Measurements from ENCODE around the gene CCDC167. TPM values are rescaled to one million over a fixed set of nuclear protein-coding genes. Genes with fewer than 3 reads are reported as not detected.

Gene CCDC167
- total and polyA plus RNA-seq, 2 of the 8 experiments (the other 6 are each of a cell fraction or from before 2014, with no cell fraction given), result 11.0 to 26.5 TPM

- POLR2A ChIA-PET (ENCODE audit: partially characterized antibody), result interaction anchor here (0.6 to 1.3 kb wide), 2 partner anchors 21 to 44 kb away, joined by 3 read pairs; no protein-coding TSS in a partner anchor
- no peak overlapping the region for H3K14ac ChIP-seq (ENCODE audit: insufficient read length)
- no peak overlapping the region for H3K18ac ChIP-seq (ENCODE audit: extremely low read depth, low read length)
- no peak overlapping the region for H3K27ac ChIP-seq (ENCODE audit: low read depth, low read length)
- H4K91ac ChIP-seq (replicated peaks; ENCODE audit: insufficient read length, low read length), result no peak overlapping the region
- H2AFZ ChIP-seq (ENCODE audit: low read length), result no peak overlapping the region
- peaks cover 8 to 31% (median 23%) of the 10 kb centered on the region in 4 experiments for H3K36me3 ChIP-seq (ENCODE audit: control insufficient read depth in 2 of 4, insufficient read depth in 4 of 4, low read length in 3 of 4)
- no peaks in the 10 kb centered on the region for H3K23me2 ChIP-seq (ENCODE audit: low read depth, low read length)
- H3K9ac ChIP-seq (replicated peaks in 1 of 4; ENCODE audit: extremely low read depth in 1 of 4, low read depth in 3 of 4, low read length in 3 of 4), result no peak overlapping the region
- H2BK15ac ChIP-seq (ENCODE audit: low read length), result no peak overlapping the region
- DNase-seq (ENCODE audit: low read depth in 1 of 2, low spot score in 2 of 2), result no peak
- H4K8ac ChIP-seq (ENCODE audit: extremely low read depth, insufficient read depth, low read length), result no peak overlapping the region
- no peaks in the 10 kb centered on the region for H3K79me2 ChIP-seq (ENCODE audit: control insufficient read depth in 1 of 2, insufficient read depth in 2 of 2, low read length in 2 of 2)
- H3K27me3 ChIP-seq (replicated peaks in 1 of 4; ENCODE audit: control insufficient read depth in 3 of 4, extremely low read depth in 1 of 4, insufficient read depth in 3 of 4, low read length in 3 of 4), result no peaks in the 10 kb centered on the region
- no peak overlapping the region for H3K4me3 ChIP-seq (ENCODE audit: extremely low read depth in 1 of 4, insufficient read depth in 2 of 4, low read depth in 3 of 4, low read length in 4 of 4)
- H3K23ac ChIP-seq (ENCODE audit: insufficient read length), result no peak overlapping the region
- WGBS, 2 experiments (ENCODE audit: extremely low coverage in 1 of 2, insufficient coverage in 1 of 2, insufficient read length in 1 of 2, insufficient replicate concordance in 2 of 2, low coverage in 1 of 2, low lambda C conversion rate in 2 of 2, missing lambda C conversion rate in 1 of 2), result 89% methylated on average over 5 of the region's 8 CpGs; no CpG with 5 or more reads in 1 of the 2 experiments
- no peak overlapping the region for H3K4me2 ChIP-seq (ENCODE audit: insufficient read depth in 1 of 2, low read depth in 2 of 2, low read length in 2 of 2)
- TF ChIP-seq RXRA (IDR thresholded peaks at IDR 0.05; ENCODE audit: insufficient read depth, low read depth, low read length) (no peak), TAF7 (optimal IDR thresholded peaks at IDR 0.05; ENCODE audit: borderline replicate concordance, low read depth, low read length) (no peak)
- FAIRE-seq, result no peak
- H2BK120ac ChIP-seq (replicated peaks; ENCODE audit: low read depth, low read length), result no peak overlapping the region
- CTCF ChIA-PET (ENCODE audit: partially characterized antibody), result interaction anchor here (0.7 to 1.6 kb wide), 6 partner anchors 13 to 73 kb away, joined by 3 to 6 read pairs (median 3); no protein-coding TSS in a partner anchor
- H4K20me1 ChIP-seq (replicated peaks in 1 of 2; ENCODE audit: control insufficient read depth in 1 of 2, insufficient read depth in 2 of 2, low read length in 2 of 2), result peaks cover 0 to 2% of the 10 kb centered on the region in 2 experiments
- no peak overlapping the region for H3K56ac ChIP-seq (replicated peaks; ENCODE audit: insufficient read length, low read depth, low read length)
- H2BK12ac ChIP-seq (ENCODE audit: low read depth, low read length), result no peak overlapping the region
- H2BK5ac ChIP-seq (ENCODE audit: low read depth, low read length), result no peak overlapping the region
- H3K9me3 ChIP-seq (ENCODE audit: insufficient read depth in 2 of 2, low read depth in 1 of 2, low read length in 1 of 2), result no peaks in the 10 kb centered on the region
- no peak overlapping the region for H3K4ac ChIP-seq (replicated peaks; ENCODE audit: insufficient read length, low read depth, low read length)
- H3K4me1 ChIP-seq (replicated peaks in 1 of 4; ENCODE audit: control insufficient read depth in 3 of 4, insufficient read depth in 4 of 4, low read length in 3 of 4), result peaks cover 0 to 3% (median 0%) of the 10 kb centered on the region in 4 experiments; a peak in 2 of 7 replicates
- H2BK20ac ChIP-seq (ENCODE audit: low read length), result no peak overlapping the region
- H2AK5ac ChIP-seq (ENCODE audit: low read depth, low read length), result no peak overlapping the region
- no peak overlapping the region for H4K5ac ChIP-seq (ENCODE audit: insufficient read length, low read depth, low read length)
- H3K79me1 ChIP-seq (ENCODE audit: low read depth, low read length), result no peaks in the 10 kb centered on the region; the same call in 1 of the 2 replicates
These were observed 45.1 kb downstream of the CCDC167 start for GRCh38 chr6:37454420-37455140.
